Measurements from ENCODE around the gene CLSTN1. TPM values are rescaled to one million over a fixed set of nuclear protein-coding genes. Genes with fewer than 3 reads are reported as not detected.
A peak's percentile ranks its signal among the peaks of the same experiment; 100 is the strongest.

CLSTN1 gene
- total RNA-seq, 1 donor from 2014 or later, result 72.3 TPM

GRCh38 chr1:9822490-9822889, 1.3 kb downstream of the CLSTN1 start:
- no peaks in the 10 kb centered on the region for H3K9me3 ChIP-seq
- TF ChIP-seq, protein P1, sequence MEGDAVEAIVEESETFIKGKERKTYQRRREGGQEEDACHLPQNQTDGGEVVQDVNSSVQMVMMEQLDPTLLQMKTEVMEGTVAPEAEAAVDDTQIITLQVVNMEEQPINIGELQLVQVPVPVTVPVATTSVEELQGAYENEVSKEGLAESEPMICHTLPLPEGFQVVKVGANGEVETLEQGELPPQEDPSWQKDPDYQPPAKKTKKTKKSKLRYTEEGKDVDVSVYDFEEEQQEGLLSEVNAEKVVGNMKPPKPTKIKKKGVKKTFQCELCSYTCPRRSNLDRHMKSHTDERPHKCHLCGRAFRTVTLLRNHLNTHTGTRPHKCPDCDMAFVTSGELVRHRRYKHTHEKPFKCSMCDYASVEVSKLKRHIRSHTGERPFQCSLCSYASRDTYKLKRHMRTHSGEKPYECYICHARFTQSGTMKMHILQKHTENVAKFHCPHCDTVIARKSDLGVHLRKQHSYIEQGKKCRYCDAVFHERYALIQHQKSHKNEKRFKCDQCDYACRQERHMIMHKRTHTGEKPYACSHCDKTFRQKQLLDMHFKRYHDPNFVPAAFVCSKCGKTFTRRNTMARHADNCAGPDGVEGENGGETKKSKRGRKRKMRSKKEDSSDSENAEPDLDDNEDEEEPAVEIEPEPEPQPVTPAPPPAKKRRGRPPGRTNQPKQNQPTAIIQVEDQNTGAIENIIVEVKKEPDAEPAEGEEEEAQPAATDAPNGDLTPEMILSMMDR (IDR thresholded peaks at IDR 0.05), result no peak
- H3K27ac ChIP-seq, result no peak overlapping the region
- no peak for DNase-seq
- H3K36me3 ChIP-seq, result no peaks in the 10 kb centered on the region
- no peaks in the 10 kb centered on the region for H3K27me3 ChIP-seq (ENCODE audit: low read depth)
- intact Hi-C loops (cut with DNase I), result no loop called here
- H3K4me1 ChIP-seq, result peaks cover 32% of the 10 kb centered on the region
- H3K4me3 ChIP-seq, result peak overlapping the region; percentile 93
- no peak for ATAC-seq

GRCh38 chr1:9821710-9822109, 2.1 kb downstream of the CLSTN1 start:
- Histone ChIP-seq H3K4me3 (no peak overlapping the region), H3K4me1 (peaks cover 32% of the 10 kb centered on the region), H3K9me3 (no peaks in the 10 kb centered on the region), H3K27ac (no peak overlapping the region), H3K36me3 (no peaks in the 10 kb centered on the region), H3K27me3 (ENCODE audit: low read depth) (no peaks in the 10 kb centered on the region)
- no peak for DNase-seq
- intact Hi-C loops (cut with DNase I), result no loop called here
- TF ChIP-seq, protein P1 (IDR thresholded peaks at IDR 0.05), result no peak
- no peak for ATAC-seq

- TF ChIP-seq, protein P1 (IDR thresholded peaks at IDR 0.05), result no peak
- H3K36me3 ChIP-seq, result no peaks in the 10 kb centered on the region
- ATAC-seq, result no peak
- intact Hi-C loops (cut with DNase I), result no loop called here
- peaks cover 27% of the 10 kb centered on the region for H3K4me1 ChIP-seq
- H3K27me3 ChIP-seq (ENCODE audit: low read depth), result no peaks in the 10 kb centered on the region
- no peaks in the 10 kb centered on the region for H3K9me3 ChIP-seq
- no peak overlapping the region for H3K4me3 ChIP-seq
- H3K27ac ChIP-seq, result no peak overlapping the region
- DNase-seq, result no peak
Measured at GRCh38 chr1:9820521-9820920, 3.2 kb downstream of the CLSTN1 start.

- no peak overlapping the region for H3K4me3 ChIP-seq
- no peak for ATAC-seq
- peaks cover 11% of the 10 kb centered on the region for H3K4me1 ChIP-seq
- no peak overlapping the region for H3K27ac ChIP-seq
- H3K27me3 ChIP-seq (ENCODE audit: low read depth), result no peaks in the 10 kb centered on the region
- intact Hi-C loops (cut with DNase I), result no loop called here
- no peak for DNase-seq
- no peaks in the 10 kb centered on the region for H3K9me3 ChIP-seq
- TF ChIP-seq, protein P1 (IDR thresholded peaks at IDR 0.05), result no peak
- no peaks in the 10 kb centered on the region for H3K36me3 ChIP-seq
Measured at GRCh38 chr1:9817734-9818133, 6.0 kb downstream of the CLSTN1 start.

GRCh38 chr1:9816199-9816598, 7.6 kb downstream of the CLSTN1 start:
- intact Hi-C loops (cut with DNase I), result no loop called here
- Histone ChIP-seq H3K27ac (no peak overlapping the region), H3K9me3 (no peaks in the 10 kb centered on the region), H3K4me1 (peaks cover 3% of the 10 kb centered on the region), H3K4me3 (no peak overlapping the region), H3K36me3 (no peaks in the 10 kb centered on the region), H3K27me3 (ENCODE audit: low read depth) (no peaks in the 10 kb centered on the region)
- ATAC-seq, result no peak
- TF ChIP-seq, protein P1 (IDR thresholded peaks at IDR 0.05), result no peak
- no peak for DNase-seq

DNA sequence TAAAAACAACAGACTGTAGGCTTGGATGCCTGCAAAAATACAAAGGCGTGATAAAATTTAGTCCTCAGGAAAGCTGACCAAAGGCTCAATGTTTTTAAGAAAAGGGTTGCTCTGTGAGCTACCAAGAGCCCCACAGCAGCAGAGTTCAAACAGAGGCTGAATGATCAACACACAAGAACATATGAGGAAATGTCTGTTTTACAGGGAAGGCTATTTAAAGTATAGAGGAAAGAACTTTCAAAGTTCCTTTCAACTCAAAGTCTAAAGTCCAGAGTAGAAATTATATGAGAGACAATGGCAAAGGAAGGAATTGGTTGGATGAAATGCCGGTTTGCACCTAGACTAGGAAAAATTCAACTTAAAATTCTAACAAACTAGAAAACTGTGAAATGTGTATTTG, 8.6 kb downstream of the CLSTN1 start:
- no peaks in the 10 kb centered on the region for H3K36me3 ChIP-seq
- H3K4me1 ChIP-seq, result peaks cover 7% of the 10 kb centered on the region
- ATAC-seq, result no peak
- TF ChIP-seq, protein P1 (IDR thresholded peaks at IDR 0.05), result no peak
- no peak overlapping the region for H3K27ac ChIP-seq
- no peaks in the 10 kb centered on the region for H3K27me3 ChIP-seq (ENCODE audit: low read depth)
- intact Hi-C loops (cut with DNase I), result no loop called here
- H3K4me3 ChIP-seq, result no peak overlapping the region
- DNase-seq, result no peak
- H3K9me3 ChIP-seq, result no peaks in the 10 kb centered on the region

Data from lower lobe of right lung (tissue), 2 donors.